AG09319 (cell line): ENCODE measurements around the gene MARK3.

Source experiments
- DNase-seq: peaks from one replicate; pipeline ENCODE4 v3.0.0-alpha.2; 2010; ENCODE audit warnings: low read depth; ENCODE audit errors: extremely low read depth
- CTCF ChIP-seq: IDR thresholded peaks from 2 replicates; pipeline ENCODE4 v1.5.1; 2011; ENCODE audit warnings: low read depth, mild to moderate bottlenecking, inconsistent platforms, low read length, moderate library complexity

The MARK3 gene

GRCh38 chr14:103543721-103544387 is 158.6 kb downstream of the MARK3 start:
- TF ChIP-seq CTCF, result no peak

GRCh38 chr14:103544388-103545218 is 159.4 kb downstream of the MARK3 start:
- DNase-seq, result no peak
- TF ChIP-seq CTCF, result no peak

More at GRCh38 chr14:103543721-103544387, 158.6 kb downstream of the MARK3 start:
- DNase-seq, result no peak

GRCh38 chr14:103545219-103545914 is 160.2 kb downstream of the MARK3 start:
- TF ChIP-seq CTCF, result no peak
- DNase-seq, result no peak

- DNase-seq, result no peak
- no peak for TF ChIP-seq CTCF
These were observed 160.9 kb downstream of the MARK3 start for GRCh38 chr14:103545915-103546651.

- DNase-seq, result no peak
- TF ChIP-seq CTCF, result peak; percentile 83
These were observed 161.6 kb downstream of the MARK3 start for GRCh38 chr14:103546652-103547454.

- no peak for DNase-seq
- TF ChIP-seq CTCF, result no peak
These were observed 162.3 kb downstream of the MARK3 start for GRCh38 chr14:103547455-103547940.
